ENCODE results near the gene POLR3GL. TPM values are rescaled to one million over a fixed set of nuclear protein-coding genes. Genes with fewer than 3 reads are reported as not detected.
"Not testable (repeated sequence)": the region's sequence is repeated elsewhere in the genome, so short reads cannot be mapped to it uniquely, and the experiment has no call there.

The POLR3GL gene
- total and polyA plus RNA-seq, 4 donors, result 9.4 to 34.3 (median 27.3) TPM

DNA sequence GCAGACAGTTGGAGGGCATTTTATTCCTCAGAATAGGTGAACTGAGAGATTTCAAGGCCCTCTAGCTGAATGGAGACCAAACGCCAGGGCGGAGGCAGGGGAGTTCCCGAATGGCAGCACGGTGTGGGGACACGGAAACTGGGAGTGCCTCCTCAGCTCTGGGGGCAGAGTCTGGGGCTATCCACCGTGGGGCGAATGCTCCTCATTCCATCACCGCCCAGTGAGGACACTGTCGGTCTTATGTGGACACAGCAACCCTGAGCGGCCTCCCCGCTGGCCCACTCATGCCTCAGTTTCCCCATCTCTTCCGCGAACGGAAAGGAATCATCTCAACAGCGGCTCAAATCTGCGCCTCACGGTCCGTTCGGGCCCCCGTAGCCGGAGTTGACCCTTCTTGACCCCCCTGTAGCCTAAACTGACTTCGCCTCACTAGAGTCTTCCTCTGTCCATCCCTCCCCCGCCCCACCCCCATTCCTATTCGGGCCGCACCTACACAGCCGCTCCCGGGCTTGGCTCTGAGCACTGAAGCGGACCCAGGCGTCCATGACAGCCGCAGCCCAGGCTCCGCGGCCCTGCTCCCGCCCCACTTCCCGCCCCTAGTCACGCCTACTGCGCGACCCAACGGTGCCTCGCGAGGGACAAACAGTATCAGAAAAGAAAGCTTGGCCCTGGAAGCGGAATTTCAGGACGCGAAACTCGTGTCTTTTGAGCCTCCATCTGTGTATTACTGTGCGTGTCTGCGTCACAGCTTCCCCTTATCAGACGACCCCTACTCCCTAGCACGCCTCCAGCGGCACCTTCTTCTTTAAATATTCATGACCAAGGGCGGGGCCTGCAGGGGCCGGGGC is 46.1 kb upstream of the POLR3GL start, which contains the start of gene PEX11B:
TSS of gene PEX11B (minus strand) at position 574 of the 848 bp plus-strand sequence. CDS start at position 545, 29 bp downstream.
- H3K27ac ChIP-seq (ENCODE audit: low read depth in 1 of 2, low read length in 1 of 2), result peak within 1 kb of the TSS; percentile 80 to 88
- peak within 1 kb of the TSS; percentile 85 to 93 for H3K9ac ChIP-seq (ENCODE audit: insufficient read depth in 1 of 2, low read length in 2 of 2)
- no peaks in the 10 kb centered on the region for H3K9me3 ChIP-seq (ENCODE audit: control insufficient read depth in 4 of 4, insufficient read depth in 3 of 4, low read length in 3 of 4)
- peak; percentile 88 for ATAC-seq (ENCODE audit: insufficient read depth, low FRiP score)
- TF ChIP-seq, protein P1, sequence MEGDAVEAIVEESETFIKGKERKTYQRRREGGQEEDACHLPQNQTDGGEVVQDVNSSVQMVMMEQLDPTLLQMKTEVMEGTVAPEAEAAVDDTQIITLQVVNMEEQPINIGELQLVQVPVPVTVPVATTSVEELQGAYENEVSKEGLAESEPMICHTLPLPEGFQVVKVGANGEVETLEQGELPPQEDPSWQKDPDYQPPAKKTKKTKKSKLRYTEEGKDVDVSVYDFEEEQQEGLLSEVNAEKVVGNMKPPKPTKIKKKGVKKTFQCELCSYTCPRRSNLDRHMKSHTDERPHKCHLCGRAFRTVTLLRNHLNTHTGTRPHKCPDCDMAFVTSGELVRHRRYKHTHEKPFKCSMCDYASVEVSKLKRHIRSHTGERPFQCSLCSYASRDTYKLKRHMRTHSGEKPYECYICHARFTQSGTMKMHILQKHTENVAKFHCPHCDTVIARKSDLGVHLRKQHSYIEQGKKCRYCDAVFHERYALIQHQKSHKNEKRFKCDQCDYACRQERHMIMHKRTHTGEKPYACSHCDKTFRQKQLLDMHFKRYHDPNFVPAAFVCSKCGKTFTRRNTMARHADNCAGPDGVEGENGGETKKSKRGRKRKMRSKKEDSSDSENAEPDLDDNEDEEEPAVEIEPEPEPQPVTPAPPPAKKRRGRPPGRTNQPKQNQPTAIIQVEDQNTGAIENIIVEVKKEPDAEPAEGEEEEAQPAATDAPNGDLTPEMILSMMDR (IDR thresholded peaks at IDR 0.05; ENCODE audit: control extremely low read depth, extremely low read depth), result no peak
- H3K36me3 ChIP-seq (ENCODE audit: control insufficient read depth in 4 of 4, insufficient read depth in 4 of 4, low read length in 4 of 4), result peaks cover 2 to 23% (median 7%) of the 10 kb centered on the region in 4 donors
- WGBS, 2 donors, result 0 to 1% methylated on average over 51 of the region's 51 CpGs
- H3K27me3 ChIP-seq (ENCODE audit: control insufficient read depth in 3 of 3, insufficient read depth in 3 of 3, low read length in 2 of 3), result no peaks in the 10 kb centered on the region
- H3K4me3 ChIP-seq, result peak within 1 kb of the TSS; percentile 78
- DNase-seq, result peak; percentile 92 to 95 (median 94)
- H3K4me1 ChIP-seq (ENCODE audit: control insufficient read depth in 5 of 5, insufficient read depth in 5 of 5, low read length in 5 of 5), result peaks cover 4 to 17% (median 8%) of the 10 kb centered on the region in 5 donors

DNA sequence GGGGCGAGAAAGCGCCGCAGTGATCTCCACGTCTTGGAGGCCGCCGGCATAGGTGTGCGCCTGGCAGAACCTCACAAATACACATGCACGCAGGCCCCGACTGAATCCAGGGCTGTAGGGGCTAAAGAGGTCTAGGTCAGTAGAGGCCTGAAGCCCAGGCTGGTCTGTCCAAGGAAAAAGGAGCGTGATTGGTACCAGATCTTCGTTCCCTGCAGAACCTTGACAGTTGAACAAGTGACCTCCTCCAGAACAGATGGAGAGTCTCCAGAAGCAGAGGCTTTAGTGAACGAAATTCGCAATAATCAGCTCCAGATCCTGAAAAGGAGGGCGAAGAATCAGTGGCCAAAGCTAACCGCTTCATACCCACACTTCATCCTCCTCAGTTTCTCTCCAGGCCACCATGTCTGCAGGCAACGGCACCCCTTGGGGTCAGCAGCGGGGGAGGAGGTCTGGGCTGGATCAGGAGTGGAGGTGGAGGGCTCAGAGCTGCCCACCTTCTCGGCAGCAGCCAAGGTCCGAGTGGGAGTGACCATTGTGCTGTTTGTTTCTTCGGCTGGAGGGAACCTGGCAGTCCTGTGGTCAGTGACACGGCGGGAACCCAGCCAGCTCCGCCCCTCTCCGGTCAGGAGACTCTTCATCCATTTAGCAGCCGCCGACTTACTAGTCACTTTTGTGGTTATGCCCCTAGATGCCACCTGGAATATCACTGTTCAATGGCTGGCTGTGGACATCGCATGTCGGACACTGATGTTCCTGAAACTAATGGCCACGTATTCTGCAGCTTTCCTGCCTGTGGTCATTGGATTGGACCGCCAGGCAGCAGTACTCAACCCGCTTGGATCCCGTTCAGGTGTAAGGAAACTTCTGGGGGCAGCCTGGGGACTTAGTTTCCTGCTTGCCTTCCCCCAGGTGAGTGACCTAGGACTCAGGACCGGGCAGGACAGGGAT is 45.2 kb upstream of the POLR3GL start:
- peak overlapping the region; percentile 80 to 88 for H3K27ac ChIP-seq (ENCODE audit: low read depth in 1 of 2, low read length in 1 of 2)
- peak overlapping the region; percentile 63 for H3K4me3 ChIP-seq
- peak overlapping the region in 1 of 2 donors; percentile 85 for H3K9ac ChIP-seq (ENCODE audit: insufficient read depth in 1 of 2, low read length in 2 of 2)
- TF ChIP-seq, protein P1 (IDR thresholded peaks at IDR 0.05; ENCODE audit: control extremely low read depth, extremely low read depth), result no peak
- H3K36me3 ChIP-seq (ENCODE audit: control insufficient read depth in 4 of 4, insufficient read depth in 4 of 4, low read length in 4 of 4), result peaks cover 3 to 18% (median 6%) of the 10 kb centered on the region in 4 donors
- ATAC-seq (ENCODE audit: insufficient read depth, low FRiP score) (peak; percentile 89), DNase-seq (peak; percentile 40 to 60 (median 53))
- 3 to 13% methylated on average over 33 of the region's 33 CpGs for WGBS, 2 donors
- H3K9me3 ChIP-seq (ENCODE audit: control insufficient read depth in 4 of 4, insufficient read depth in 3 of 4, low read length in 3 of 4), result no peaks in the 10 kb centered on the region
- H3K27me3 ChIP-seq (ENCODE audit: control insufficient read depth in 3 of 3, insufficient read depth in 3 of 3, low read length in 2 of 3), result no peaks in the 10 kb centered on the region
- peaks cover 4 to 17% (median 8%) of the 10 kb centered on the region in 5 donors for H3K4me1 ChIP-seq (ENCODE audit: control insufficient read depth in 5 of 5, insufficient read depth in 5 of 5, low read length in 5 of 5)

DNA sequence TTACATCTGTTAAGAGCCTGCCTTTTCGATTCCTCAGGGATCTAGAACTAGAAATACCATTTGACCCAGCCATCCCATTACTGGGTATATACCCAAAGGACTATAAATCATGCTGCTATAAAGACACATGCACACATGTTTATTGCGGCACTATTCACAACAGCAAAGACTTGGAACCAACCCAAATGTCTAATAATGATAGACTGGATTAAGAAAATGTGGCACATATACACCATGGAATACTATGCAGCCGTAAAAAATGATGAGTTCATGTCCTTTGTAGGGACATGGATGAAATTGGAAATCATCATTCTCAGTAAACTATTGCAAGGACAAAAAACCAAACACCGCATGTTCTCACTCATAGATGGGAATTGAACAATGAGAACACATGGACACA is 44.2 kb upstream of the POLR3GL start:
- WGBS, 2 donors, result 96 to 100% methylated on average over 2 of the region's 4 CpGs
- ATAC-seq (ENCODE audit: insufficient read depth, low FRiP score); H3K4me3 ChIP-seq: not testable (repeated sequence)

More for the DNA sequence above, 44.2 kb upstream of the POLR3GL start:
- Histone ChIP-seq H3K36me3 (ENCODE audit: control insufficient read depth in 4 of 4, insufficient read depth in 4 of 4, low read length in 4 of 4) (peaks cover 3 to 15% (median 4%) of the 10 kb centered on the region in 4 donors), H3K4me1 (ENCODE audit: control insufficient read depth in 5 of 5, insufficient read depth in 5 of 5, low read length in 5 of 5) (peaks cover 4 to 17% (median 8%) of the 10 kb centered on the region in 5 donors)
- not testable (repeated sequence) for H3K27ac ChIP-seq (ENCODE audit: low read depth in 1 of 2, low read length in 1 of 2); H3K9me3 ChIP-seq (ENCODE audit: control insufficient read depth in 4 of 4, insufficient read depth in 3 of 4, low read length in 3 of 4); DNase-seq; H3K9ac ChIP-seq (ENCODE audit: insufficient read depth in 1 of 2, low read length in 2 of 2); H3K27me3 ChIP-seq (ENCODE audit: control insufficient read depth in 3 of 3, insufficient read depth in 3 of 3, low read length in 2 of 3)
